GM23338 (cell line): ENCODE results near the gene HNRNPA1. TPM values are rescaled to one million over a fixed set of nuclear protein-coding genes. Genes with fewer than 3 reads are reported as not detected.

Source experiments
- ATAC-seq: fragments of 200-7000 bp; cut with Tn5 transposase; 3 replicates; pipeline ENCODE4 v1.9.1; 2020
- DNase-seq: peaks from one replicate; pipeline ENCODE4 v3.0.0-alpha.2; 2015; ENCODE audit warnings: low spot score
- H2AFZ ChIP-seq: fragments of 200-600 bp; sonication (generic); 2 replicates; pipeline ENCODE4 v1.8.0; 2016; ENCODE audit warnings: antibody characterized with exemption, mild to moderate bottlenecking, moderate library complexity
- H3F3A ChIP-seq: fragments of 200-600 bp; sonication (generic); replicated peaks from 2 replicates; pipeline ENCODE4 v1.8.0; 2017; ENCODE audit warnings: antibody characterized with exemption, mixed run types, low read depth
- H3K27ac ChIP-seq: fragments of 200-600 bp; sonication (generic); 2 replicates; pipeline ENCODE4 v1.6.1; 2016; ENCODE audit warnings: low read depth
- H3K27me3 ChIP-seq: fragments of 200-600 bp; sonication (generic); 2 replicates; pipeline ENCODE4 v1.8.0; 2016; ENCODE audit warnings: mild to moderate bottlenecking, mixed run types, moderate library complexity; ENCODE audit not compliant: insufficient read depth
- H3K36me3 ChIP-seq: fragments of 200-600 bp; sonication (generic); 2 replicates; pipeline ENCODE4 v1.8.0; 2016; ENCODE audit warnings: mild to moderate bottlenecking; ENCODE audit not compliant: insufficient read depth
- H3K4me1 ChIP-seq: fragments of 200-600 bp; sonication (generic); 2 replicates; pipeline ENCODE4 v1.8.0; 2016; ENCODE audit warnings: mild to moderate bottlenecking, moderate library complexity; ENCODE audit not compliant: insufficient read depth
- H3K4me2 ChIP-seq: fragments of 200-600 bp; sonication (generic); 2 replicates; pipeline ENCODE4 v1.7.1; 2017; ENCODE audit warnings: mixed run types
- H3K4me3 ChIP-seq: fragments of 200-600 bp; sonication (generic); 2 replicates; pipeline ENCODE4 v1.6.1; 2016; ENCODE audit warnings: mixed run types
- H3K79me2 ChIP-seq: fragments of 200-600 bp; sonication (generic); replicated peaks from 2 replicates; pipeline ENCODE4 v1.8.0; 2017; ENCODE audit warnings: mild to moderate bottlenecking; ENCODE audit not compliant: insufficient read depth
- H3K9me2 ChIP-seq: fragments of 200-600 bp; sonication (generic); 2 replicates; pipeline ENCODE4 v1.8.0; 2017; ENCODE audit not compliant: insufficient read depth
- H4K20me1 ChIP-seq: fragments of 200-600 bp; sonication (generic); replicated peaks from 2 replicates; pipeline ENCODE4 v1.8.0; 2017; ENCODE audit warnings: mild to moderate bottlenecking; ENCODE audit not compliant: insufficient read depth
- H3K27ac Mint-ChIP-seq: 2 replicates; pipeline ENCODE4 v1.8.0; 2020; ENCODE audit warnings: inconsistent platforms, mild to moderate bottlenecking, moderate library complexity, mixed read lengths
- H3K27me3 Mint-ChIP-seq: 3 replicates; pipeline ENCODE4 v1.8.0; 2022; ENCODE audit warnings: low read depth, mild to moderate bottlenecking, moderate library complexity, mixed read lengths, inconsistent platforms; ENCODE audit not compliant: insufficient read depth, poor library complexity
- H3K36me3 Mint-ChIP-seq: 3 replicates; pipeline ENCODE4 v1.8.0; 2021; ENCODE audit warnings: low read depth, mild to moderate bottlenecking, inconsistent platforms, moderate library complexity, mixed read lengths
- H3K4me1 Mint-ChIP-seq: 3 replicates; pipeline ENCODE4 v1.8.0; 2020; ENCODE audit warnings: mild to moderate bottlenecking, inconsistent platforms, mixed read lengths
- H3K4me3 Mint-ChIP-seq: 3 replicates; pipeline ENCODE4 v1.8.0; 2021; ENCODE audit warnings: moderate library complexity, mild to moderate bottlenecking, inconsistent platforms, mixed read lengths
- H3K9me3 Mint-ChIP-seq: 3 replicates; pipeline ENCODE4 v1.8.0; 2020; ENCODE audit warnings: moderate library complexity, mild to moderate bottlenecking, inconsistent platforms, mixed read lengths
- CREB1 ChIP-seq: fragments of 250-450 bp; sonication (Bioruptor Pico); IDR thresholded peaks from 2 replicates; pipeline ENCODE4 v1.5.0; 2020; ENCODE audit warnings: low read depth, mild to moderate bottlenecking, moderate library complexity
- CTCF ChIP-seq, 2 experiments: fragments of 200-600 bp in 1 of 2; sonication (generic) in 1 of 2; conservative IDR thresholded peaks; 2 replicates each; pipeline versions ENCODE4 v1.5.1 to v1.6.1; 2016 to 2017; ENCODE audit warnings: antibody characterized with exemption in 2 of 2, low read depth in 2 of 2, mild to moderate bottlenecking in 2 of 2, moderate library complexity in 1 of 2
- ETS1 ChIP-seq: IDR thresholded peaks from 2 replicates; pipeline ENCODE4 v1.6.1; 2016; ENCODE audit warnings: antibody characterized with exemption
- EZH2 ChIP-seq: fragments of 200-600 bp; sonication (generic); IDR thresholded peaks from one replicate; pipeline ENCODE4 v1.8.0; 2017; ENCODE audit warnings: antibody characterized with exemption, mild to moderate bottlenecking, low read depth; ENCODE audit not compliant: unreplicated experiment
- EZH2phosphoT487 ChIP-seq: fragments of 200-600 bp; sonication (generic); IDR thresholded peaks from one replicate; pipeline ENCODE4 v1.8.1; 2018; ENCODE audit warnings: antibody characterized with exemption; ENCODE audit not compliant: unreplicated experiment
- JUNB ChIP-seq: IDR thresholded peaks from one replicate; pipeline ENCODE4 v1.6.1; 2016; ENCODE audit warnings: antibody characterized with exemption; ENCODE audit not compliant: unreplicated experiment
- NANOG ChIP-seq: IDR thresholded peaks from 2 replicates; pipeline ENCODE4 v1.6.1; 2016; ENCODE audit warnings: antibody characterized with exemption, borderline replicate concordance
- POLR2AphosphoS5 ChIP-seq: IDR thresholded peaks from 2 replicates; pipeline ENCODE4 v1.6.1; 2016; ENCODE audit warnings: antibody characterized with exemption, low read depth
- REST ChIP-seq: IDR thresholded peaks from one replicate; pipeline ENCODE4 v1.6.1; 2018; ENCODE audit warnings: antibody characterized with exemption; ENCODE audit not compliant: unreplicated experiment
- STAT1 ChIP-seq: IDR thresholded peaks from one replicate; pipeline ENCODE4 v1.6.1; 2016; ENCODE audit warnings: antibody characterized with exemption; ENCODE audit not compliant: unreplicated experiment
- ZNF114 ChIP-seq: fragments of 250-450 bp; sonication (Bioruptor Pico); IDR thresholded peaks from 2 replicates; pipeline ENCODE4 v1.5.0; 2020; ENCODE audit warnings: mild to moderate bottlenecking, moderate library complexity
- ZNF331 ChIP-seq: fragments of 250-450 bp; sonication (Bioruptor Pico); IDR thresholded peaks from 2 replicates; pipeline ENCODE4 v1.5.0; 2020; ENCODE audit warnings: low read depth, mild to moderate bottlenecking, moderate library complexity
- ZNF462 ChIP-seq: fragments of 250-450 bp; sonication (Bioruptor Pico); IDR thresholded peaks from 2 replicates; pipeline ENCODE4 v1.5.0; 2020; ENCODE audit warnings: mild to moderate bottlenecking, moderate library complexity
- polyA plus RNA-seq: library from polyadenylated mRNA; unstranded; fragments of >200 nt; fragmentation: Nextera tagmentation; extraction: Ambion mirVana; gene quantifications from 2 replicates; pipeline ENCODE4 v1.2.1, GENCODE V29; 2016
- total RNA-seq: library from RNA; depleted of rRNA; stranded (reverse); fragments of >200 nt; shearing (Covaris generic); gene quantifications from 2 replicates; pipeline ENCODE4 v1.2.3, GENCODE V29; 2014

HNRNPA1 gene
- total and polyA plus RNA-seq, 2 experiments from 2014 or later = 1,104 to 2,576 TPM

- H3K4me1 Mint-ChIP-seq = no peaks in the 10 kb centered on the region
- no peaks in the 10 kb centered on the region for H3K4me1 ChIP-seq
- H3K27ac ChIP-seq = no peak overlapping the region
- H3K27me3 Mint-ChIP-seq = peaks cover 3% of the 10 kb centered on the region
- H3K9me3 Mint-ChIP-seq = no peaks in the 10 kb centered on the region
- no peak overlapping the region for H3K27ac Mint-ChIP-seq
- H3K79me2 ChIP-seq = peaks cover 9% of the 10 kb centered on the region
- H4K20me1 ChIP-seq = peaks cover 10% of the 10 kb centered on the region; the same call in 1 of the 2 replicates
- no peaks in the 10 kb centered on the region for H3K9me2 ChIP-seq
- no peak overlapping the region for H3K4me2 ChIP-seq
- TF ChIP-seq EZH2 (no peak), EZH2phosphoT487 (no peak), POLR2AphosphoS5 (no peak), STAT1 (no peak), ETS1 (no peak), JUNB (no peak), CREB1 (CRISPR knock-in tag) (no peak), ZNF462 (CRISPR knock-in tag) (no peak), ZNF331 (CRISPR knock-in tag) (no peak), REST (no peak), ZNF114 (CRISPR knock-in tag) (no peak), NANOG (no peak), CTCF (conservative IDR thresholded peaks at IDR 0.05; ENCODE audit: low read depth in 2 of 2) (no peak)
- H3F3A ChIP-seq = peaks cover 8% of the 10 kb centered on the region; the same call in 1 of the 2 replicates
- no peaks in the 10 kb centered on the region for H3K27me3 ChIP-seq
- peaks cover 38% of the 10 kb centered on the region for H3K36me3 ChIP-seq
- H3K36me3 Mint-ChIP-seq = peaks cover 89% of the 10 kb centered on the region
- H3K4me3 ChIP-seq = no peak overlapping the region
- no peak for ATAC-seq
- H2AFZ ChIP-seq = no peak overlapping the region
- DNase-seq = no peak
- no peak overlapping the region for H3K4me3 Mint-ChIP-seq
Measured at GRCh38 chr12:54246011-54246641, 34.4 kb upstream of the HNRNPA1 start.
